Measurements from ENCODE around the gene FOXK1. TPM values are rescaled to one million over a fixed set of nuclear protein-coding genes. Genes with fewer than 3 reads are reported as not detected.
A peak's percentile ranks its signal among the peaks of the same experiment; 100 is the strongest.

Gene FOXK1
- total and polyA plus RNA-seq, 2 of the 13 experiments (the other 11 are each of a cell fraction or from before 2014, with no cell fraction given) = 4.6 to 8.8 TPM

DNA sequence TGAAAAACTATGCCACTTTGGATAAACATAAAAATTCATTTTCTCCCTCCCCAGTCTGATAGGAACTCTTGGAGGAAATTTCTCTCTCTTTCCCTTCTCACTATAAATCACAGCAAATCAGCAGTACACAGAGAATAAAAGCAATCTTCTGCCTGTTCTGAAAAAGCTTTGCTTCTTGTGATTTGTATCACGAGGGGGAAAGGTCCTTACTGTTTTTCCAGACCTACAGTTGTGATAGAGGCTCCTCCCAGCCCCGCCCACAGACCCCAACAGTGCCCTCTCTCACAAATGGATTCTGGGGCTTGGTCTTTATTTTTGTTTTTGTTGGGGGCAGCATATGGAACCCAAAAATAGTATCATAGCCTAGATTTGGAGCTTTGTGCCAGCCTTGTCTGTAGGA, 12.2 kb downstream of the FOXK1 start:
- no peak overlapping the region for H3K4me2 ChIP-seq (ENCODE audit: low read depth, low read length)
- TF ChIP-seq NR0B2 (CRISPR knock-in tag; IDR thresholded peaks at IDR 0.05) (no peak), CSRNP2 (CRISPR knock-in tag; conservative IDR thresholded peaks at IDR 0.05; ENCODE audit: low read depth) (no peak), ZNF282 (IDR thresholded peaks at IDR 0.05; ENCODE audit: partially characterized antibody) (no peak), ATRX (CRISPR knock-in tag; IDR thresholded peaks at IDR 0.05; ENCODE audit: borderline replicate concordance) (no peak), MBNL3 (CRISPR knock-in tag; conservative IDR thresholded peaks at IDR 0.05) (no peak), ZNF230 (CRISPR knock-in tag; IDR thresholded peaks at IDR 0.05) (no peak), ZSCAN25 (CRISPR knock-in tag; IDR thresholded peaks at IDR 0.05) (no peak), ZFP36L1 (CRISPR knock-in tag; IDR thresholded peaks at IDR 0.05) (no peak), ZNF225 (CRISPR knock-in tag; IDR thresholded peaks at IDR 0.05) (no peak), ZNF772 (CRISPR knock-in tag; IDR thresholded peaks at IDR 0.05) (no peak), ZNF350 (CRISPR knock-in tag; IDR thresholded peaks at IDR 0.05; ENCODE audit: borderline replicate concordance, low read depth) (no peak), IKZF1 (IDR thresholded peaks at IDR 0.05) (no peak), THYN1 (CRISPR knock-in tag; IDR thresholded peaks at IDR 0.05; ENCODE audit: borderline replicate concordance, low read depth) (no peak), HDAC2 (CRISPR knock-in tag; IDR thresholded peaks at IDR 0.05) (no peak), GMEB2 (CRISPR knock-in tag; IDR thresholded peaks at IDR 0.05; ENCODE audit: low read depth) (no peak), ZFP41 (CRISPR knock-in tag; IDR thresholded peaks at IDR 0.05; ENCODE audit: borderline replicate concordance) (no peak), FIP1L1 (IDR thresholded peaks at IDR 0.05; ENCODE audit: borderline replicate concordance, insufficient read depth, low read depth, low read length) (no peak), SATB2 (CRISPR knock-in tag; IDR thresholded peaks at IDR 0.05) (no peak), ZKSCAN5 (CRISPR knock-in tag; IDR thresholded peaks at IDR 0.05) (no peak)
- TF ChIP-seq, protein P1, sequence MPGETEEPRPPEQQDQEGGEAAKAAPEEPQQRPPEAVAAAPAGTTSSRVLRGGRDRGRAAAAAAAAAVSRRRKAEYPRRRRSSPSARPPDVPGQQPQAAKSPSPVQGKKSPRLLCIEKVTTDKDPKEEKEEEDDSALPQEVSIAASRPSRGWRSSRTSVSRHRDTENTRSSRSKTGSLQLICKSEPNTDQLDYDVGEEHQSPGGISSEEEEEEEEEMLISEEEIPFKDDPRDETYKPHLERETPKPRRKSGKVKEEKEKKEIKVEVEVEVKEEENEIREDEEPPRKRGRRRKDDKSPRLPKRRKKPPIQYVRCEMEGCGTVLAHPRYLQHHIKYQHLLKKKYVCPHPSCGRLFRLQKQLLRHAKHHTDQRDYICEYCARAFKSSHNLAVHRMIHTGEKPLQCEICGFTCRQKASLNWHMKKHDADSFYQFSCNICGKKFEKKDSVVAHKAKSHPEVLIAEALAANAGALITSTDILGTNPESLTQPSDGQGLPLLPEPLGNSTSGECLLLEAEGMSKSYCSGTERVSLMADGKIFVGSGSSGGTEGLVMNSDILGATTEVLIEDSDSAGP (CRISPR knock-in tag; IDR thresholded peaks at IDR 0.05; ENCODE audit: borderline replicate concordance) = no peak
- peak overlapping the region; percentile 30 for H3K27ac ChIP-seq (ENCODE audit: extremely low read length, insufficient read depth, low read length)
- H3K9ac ChIP-seq (ENCODE audit: insufficient read depth, low read depth, low read length) = no peak overlapping the region
- FAIRE-seq = no peak
- H3K27me3 ChIP-seq (ENCODE audit: control insufficient read depth in 1 of 2, insufficient read depth in 2 of 2, low read length in 2 of 2) = no peaks in the 10 kb centered on the region
- peaks cover 1 to 14% of the 10 kb centered on the region in 2 experiments; a peak in 4 of 5 replicates for H3K36me3 ChIP-seq (replicated peaks in 1 of 2; ENCODE audit: control insufficient read depth in 1 of 2, insufficient read depth in 2 of 2, low read length in 2 of 2)
- peaks cover 92% of the 10 kb centered on the region for H3K79me2 ChIP-seq (ENCODE audit: insufficient read depth, low read length)
- intact Hi-C loops (cut with micrococcal nuclease; ENCODE audit: unreplicated experiment) (no loop called here), in situ Hi-C loops (cut with HindIII; ENCODE audit: extremely low pct_ligation_motif_present, low pct_unique_long_range_greater_than_20kb) (no loop called here)
- DNase-seq (ENCODE audit: low spot score) = no peak
- peaks cover 88% of the 10 kb centered on the region for H4K20me1 ChIP-seq (ENCODE audit: insufficient read depth, low read length)
- H3K9me3 ChIP-seq (ENCODE audit: low read length) = no peaks in the 10 kb centered on the region
- WGBS (ENCODE audit: low lambda C conversion rate) = 91% methylated on average over 2 of the region's 2 CpGs
- CTCF ChIA-PET (ENCODE audit: low intra/inter-chr PET ratio, low total read pairs) = no interaction called here
- BruUV-seq (replicated peaks) = no TSS peak
- no peak overlapping the region for H2AFZ ChIP-seq (ENCODE audit: low read length)
- peaks cover 50% of the 10 kb centered on the region for H3K4me1 ChIP-seq (ENCODE audit: insufficient read depth, low read length)
- H3K4me3 ChIP-seq (replicated peaks in 1 of 3; ENCODE audit: insufficient read depth in 1 of 3, low read depth in 2 of 3, low read length in 3 of 3) = no peak overlapping the region
- POLR2A ChIA-PET = interaction anchor here (2.0 to 2.3 kb wide), 2 partner anchors 11 to 51 kb away, joined by 5 read pairs; no protein-coding TSS in a partner anchor
- ATAC-seq = no peak

Data from HepG2 (cell line).